ENCODE results near the gene EXOC2. TPM values are rescaled to one million over a fixed set of nuclear protein-coding genes. Genes with fewer than 3 reads are reported as not detected.

Gene EXOC2
- total RNA-seq, 2 experiments from 2014 or later: 22.5 to 24.8 TPM

GRCh38 chr6:516213-516612 lies 176.7 kb downstream of the EXOC2 start:
- Histone ChIP-seq H3K4me2 (ENCODE audit: low read length) (no peak overlapping the region), H3K9me2 (ENCODE audit: insufficient read depth, low read length) (no peaks in the 10 kb centered on the region), H2AFZ (ENCODE audit: low read length) (no peak overlapping the region), H4K20me1 (ENCODE audit: insufficient read depth, low read length) (no peaks in the 10 kb centered on the region), H3K27ac (ENCODE audit: low read depth, low read length, poor library complexity, severe bottlenecking) (no peak overlapping the region), H3K4me3 (ENCODE audit: low read depth, low read length, poor library complexity, severe bottlenecking) (no peak overlapping the region), H3K4me1 (ENCODE audit: insufficient read depth, low read length, poor library complexity, severe bottlenecking) (no peaks in the 10 kb centered on the region), H3K36me3 (ENCODE audit: insufficient read depth, low read length) (0 out of 2 replicates have a peak, but pooled peaks cover 4% of the 10 kb centered on the region), H3K9me3 (ENCODE audit: low read length) (peaks cover 13% of the 10 kb centered on the region; the same call in 1 of the 2 replicates), H3K79me2 (ENCODE audit: insufficient read depth, low read depth, low read length) (no peaks in the 10 kb centered on the region)
- TF ChIP-seq CTCF (conservative IDR thresholded peaks at IDR 0.05; ENCODE audit: low read length) (no peak), EZH2phosphoT487 (IDR thresholded peaks at IDR 0.05; ENCODE audit: borderline replicate concordance, low read depth, low read length) (no peak)
- BruUV-seq (replicated peaks): no TSS peak
- POLR2A ChIA-PET: no interaction called here
- no peak for DNase-seq (ENCODE audit: low spot score)
- CTCF ChIA-PET (ENCODE audit: unreplicated experiment): interaction anchor here (0.5 kb wide), 1 partner anchor 83 kb away, joined by 3 read pairs; no protein-coding TSS in a partner anchor
- intact Hi-C loops (cut with micrococcal nuclease; ENCODE audit: unreplicated experiment): no loop called here

- DNase-seq (ENCODE audit: low spot score): no peak
- Histone ChIP-seq H3K27ac (ENCODE audit: low read depth, low read length, poor library complexity, severe bottlenecking) (no peak overlapping the region), H3K36me3 (ENCODE audit: insufficient read depth, low read length) (no peaks in the 10 kb centered on the region), H2AFZ (ENCODE audit: low read length) (no peak overlapping the region), H3K9me3 (ENCODE audit: low read length) (0 out of 2 replicates have a peak, but pooled peaks cover 6% of the 10 kb centered on the region), H3K4me2 (ENCODE audit: low read length) (no peak overlapping the region), H4K20me1 (ENCODE audit: insufficient read depth, low read length) (no peaks in the 10 kb centered on the region), H3K9me2 (ENCODE audit: insufficient read depth, low read length) (no peaks in the 10 kb centered on the region), H3K4me3 (ENCODE audit: low read depth, low read length, poor library complexity, severe bottlenecking) (no peak overlapping the region), H3K4me1 (ENCODE audit: insufficient read depth, low read length, poor library complexity, severe bottlenecking) (no peaks in the 10 kb centered on the region), H3K79me2 (ENCODE audit: insufficient read depth, low read depth, low read length) (no peaks in the 10 kb centered on the region)
- CTCF ChIA-PET (ENCODE audit: unreplicated experiment): no interaction called here
- TF ChIP-seq CTCF (conservative IDR thresholded peaks at IDR 0.05; ENCODE audit: low read length): no peak
- TF ChIP-seq EZH2phosphoT487 (IDR thresholded peaks at IDR 0.05; ENCODE audit: borderline replicate concordance, low read depth, low read length): no peak
- intact Hi-C loops (cut with micrococcal nuclease; ENCODE audit: unreplicated experiment): no loop called here
- POLR2A ChIA-PET: interaction anchor here (1.1 kb wide), 1 partner anchor 116 kb away, joined by 5 read pairs; no protein-coding TSS in a partner anchor
- no TSS peak for BruUV-seq (replicated peaks)
Measured at GRCh38 chr6:515267-515666, 177.7 kb downstream of the EXOC2 start.

- no peak overlapping the region for H3K4me2 ChIP-seq (ENCODE audit: low read length)
- no peaks in the 10 kb centered on the region for H3K9me2 ChIP-seq (ENCODE audit: insufficient read depth, low read length)
- H3K27ac ChIP-seq (ENCODE audit: low read depth, low read length, poor library complexity, severe bottlenecking): no peak overlapping the region
- TF ChIP-seq CTCF (conservative IDR thresholded peaks at IDR 0.05; ENCODE audit: low read length) (no peak), EZH2phosphoT487 (IDR thresholded peaks at IDR 0.05; ENCODE audit: borderline replicate concordance, low read depth, low read length) (no peak)
- peaks cover 3% of the 10 kb centered on the region for H3K4me1 ChIP-seq (ENCODE audit: insufficient read depth, low read length, poor library complexity, severe bottlenecking)
- H2AFZ ChIP-seq (ENCODE audit: low read length): no peak overlapping the region
- no peak overlapping the region for H3K4me3 ChIP-seq (ENCODE audit: low read depth, low read length, poor library complexity, severe bottlenecking)
- no peaks in the 10 kb centered on the region for H3K79me2 ChIP-seq (ENCODE audit: insufficient read depth, low read depth, low read length)
- CTCF ChIA-PET (ENCODE audit: unreplicated experiment): no interaction called here
- no peak for DNase-seq (ENCODE audit: low spot score)
- no TSS peak for BruUV-seq (replicated peaks)
- POLR2A ChIA-PET: interaction anchor here (1.1 kb wide), 1 partner anchor 115 kb away, joined by 5 read pairs; no protein-coding TSS in a partner anchor
- H4K20me1 ChIP-seq (ENCODE audit: insufficient read depth, low read length): no peaks in the 10 kb centered on the region
- intact Hi-C loops (cut with micrococcal nuclease; ENCODE audit: unreplicated experiment): no loop called here
- no peaks in the 10 kb centered on the region for H3K36me3 ChIP-seq (ENCODE audit: insufficient read depth, low read length)
- 0 out of 2 replicates have a peak, but pooled peaks cover 6% of the 10 kb centered on the region for H3K9me3 ChIP-seq (ENCODE audit: low read length)
Measured at GRCh38 chr6:514396-514978, 178.5 kb downstream of the EXOC2 start.

Data from OCI-LY7 (cell line).